Neural progenitor cell (in vitro differentiated cells): Measurements from ENCODE around the gene JAG1.

ENCODE experiments used
- CTCF ChIP-seq: fragments of 200-600 bp; sonication (generic); IDR thresholded peaks from 2 replicates; pipeline ENCODE4 v1.5.1; 2017; ENCODE audit warnings: antibody characterized with exemption, mild to moderate bottlenecking
- EZH2 ChIP-seq: fragments of 200-600 bp; sonication (generic); IDR thresholded peaks from 2 replicates; pipeline ENCODE4 v1.6.1; 2017; ENCODE audit warnings: antibody characterized with exemption, mild to moderate bottlenecking, moderate library complexity
- EZH2phosphoT487 ChIP-seq: fragments of 200-600 bp; sonication (generic); IDR thresholded peaks from 2 replicates; pipeline ENCODE4 v1.6.1; 2017; ENCODE audit warnings: antibody characterized with exemption

- TF ChIP-seq CTCF: no peak
- TF ChIP-seq EZH2: no peak
- TF ChIP-seq EZH2phosphoT487: no peak
Observed at GRCh38 chr20:10597637-10598036, 76.2 kb downstream of the JAG1 start.
